HEK293T (cell line): Measurements from ENCODE around the gene PHF11.

ENCODE experiments used
- CTCF ChIA-PET: fragments of 350-600 bp; formaldehyde crosslinking; extraction: SDS; loops from one replicate; lab custom pipeline; 2021; ENCODE audit warnings: antibody characterized with exemption, inconsistent platforms; lab: Yijun Ruan, JAX
- POLR2A ChIA-PET: fragments of 350-600 bp; formaldehyde crosslinking; extraction: SDS; loops from one replicate; lab custom pipeline; 2020; ENCODE audit warnings: antibody characterized with exemption, inconsistent platforms; lab: Yijun Ruan, JAX
- DNase-seq: peaks from one replicate; pipeline ENCODE4 v3.0.0; 2012; ENCODE audit warnings: mixed read lengths; ENCODE audit errors: extremely low spot score
- ARNT ChIP-seq: fragments of 450-650 bp; IDR thresholded peaks from 2 replicates; pipeline ENCODE4 v1.6.1; 2017; ENCODE audit warnings: mild to moderate bottlenecking
- BHLHE40 ChIP-seq: fragments of 450-650 bp; IDR thresholded peaks from 2 replicates; pipeline ENCODE4 v1.6.1; 2016; ENCODE audit warnings: mild to moderate bottlenecking, moderate library complexity, borderline replicate concordance
- CTBP1 ChIP-seq: fragments of 450-650 bp; IDR thresholded peaks from 2 replicates; pipeline ENCODE4 v1.6.1; 2016; ENCODE audit warnings: borderline replicate concordance
- ELF4 ChIP-seq: fragments of 450-650 bp; IDR thresholded peaks from 2 replicates; pipeline ENCODE4 v1.6.1; 2017; ENCODE audit warnings: antibody characterized with exemption
- FOXA1 ChIP-seq: fragments of 450-650 bp; IDR thresholded peaks from 2 replicates; pipeline ENCODE4 v1.6.1; 2016; ENCODE audit warnings: mild to moderate bottlenecking
- FOXK2 ChIP-seq: fragments of 450-650 bp; IDR thresholded peaks from 2 replicates; pipeline ENCODE4 v1.6.1; 2016; ENCODE audit warnings: mild to moderate bottlenecking
- FOXM1 ChIP-seq: fragments of 450-650 bp; IDR thresholded peaks from 2 replicates; pipeline ENCODE4 v1.6.1; 2017; ENCODE audit warnings: mild to moderate bottlenecking, borderline replicate concordance
- HDGF ChIP-seq: fragments of 450-650 bp; IDR thresholded peaks from 2 replicates; pipeline ENCODE4 v1.6.1; 2017; ENCODE audit warnings: antibody characterized with exemption, borderline replicate concordance
- L3MBTL2 ChIP-seq: fragments of 450-650 bp; conservative IDR thresholded peaks from 2 replicates; pipeline ENCODE4 v1.6.1; 2016; ENCODE audit warnings: mild to moderate bottlenecking
- LEF1 ChIP-seq: fragments of 450-650 bp; IDR thresholded peaks from 2 replicates; pipeline ENCODE4 v1.6.1; 2017; ENCODE audit warnings: mild to moderate bottlenecking, borderline replicate concordance
- NFRKB ChIP-seq: fragments of 450-650 bp; IDR thresholded peaks from 2 replicates; pipeline ENCODE4 v1.6.1; 2016; ENCODE audit warnings: mild to moderate bottlenecking, moderate library complexity
- SP1 ChIP-seq: fragments of 450-650 bp; IDR thresholded peaks from 2 replicates; pipeline ENCODE4 v1.6.1; 2017
- SUZ12 ChIP-seq: fragments of 450-650 bp; IDR thresholded peaks from 2 replicates; pipeline ENCODE4 v1.6.1; 2016; ENCODE audit warnings: mild to moderate bottlenecking
- TARDBP ChIP-seq: fragments of 450-650 bp; IDR thresholded peaks from 2 replicates; pipeline ENCODE4 v1.6.1; 2016
- ZNF384 ChIP-seq: fragments of 450-650 bp; IDR thresholded peaks from 2 replicates; pipeline ENCODE4 v1.6.1; 2016
- TF ChIP-seq, protein P1 (sequence below): fragments of 450-650 bp; IDR thresholded peaks from 2 replicates; pipeline ENCODE4 v1.6.1; 2016

Gene PHF11

DNA sequence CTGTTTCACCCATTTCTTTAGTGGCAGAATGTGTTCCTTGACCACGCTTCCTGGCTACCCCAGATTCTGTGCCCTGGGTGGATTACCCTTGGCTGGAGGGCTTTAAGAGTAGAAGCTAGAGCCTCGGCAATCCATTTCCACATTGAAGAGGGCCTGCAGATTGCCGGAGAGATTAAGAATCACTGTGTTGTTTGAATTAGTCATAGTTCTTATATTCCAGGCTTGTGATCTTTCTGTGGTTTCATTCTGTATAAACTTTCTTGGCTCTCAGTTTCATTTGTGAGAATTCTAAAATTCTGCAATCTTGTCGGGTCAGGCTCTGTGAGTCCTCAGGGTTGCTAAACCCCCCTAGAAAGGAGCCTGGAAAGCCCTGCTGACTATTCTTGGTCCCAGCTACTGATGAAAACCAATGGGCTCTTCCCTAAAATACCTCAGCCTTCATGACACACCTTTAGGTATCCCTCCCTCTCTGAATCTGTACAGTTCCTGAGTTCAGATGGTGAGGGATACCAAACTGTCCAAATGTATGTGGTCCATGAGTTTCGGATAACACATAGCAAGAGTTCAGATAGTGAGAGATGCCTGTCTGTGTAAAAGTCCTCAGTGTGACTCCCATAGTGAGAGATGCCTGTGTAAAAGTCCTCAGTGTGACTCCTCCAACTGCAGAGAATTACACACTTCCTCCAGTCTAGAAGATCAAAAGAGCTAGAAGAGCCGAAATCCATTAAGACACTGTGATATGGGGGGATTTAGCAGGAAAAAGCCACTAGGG, 4.3 kb downstream of the PHF11 start:
- POLR2A ChIA-PET: no interaction called here
- CTCF ChIA-PET: no interaction called here
- no peak for DNase-seq
- no peak for TF ChIP-seq CTBP1
- no peak for TF ChIP-seq TARDBP
- no peak for TF ChIP-seq HDGF
- TF ChIP-seq FOXM1: no peak
- no peak for TF ChIP-seq FOXK2
- TF ChIP-seq ELF4: no peak
- TF ChIP-seq LEF1: no peak
- no peak for TF ChIP-seq BHLHE40
- no peak for TF ChIP-seq SP1
- TF ChIP-seq NFRKB: no peak
- no peak for TF ChIP-seq ZNF384
- no peak for TF ChIP-seq ARNT
- TF ChIP-seq L3MBTL2: no peak
- TF ChIP-seq, protein P1, sequence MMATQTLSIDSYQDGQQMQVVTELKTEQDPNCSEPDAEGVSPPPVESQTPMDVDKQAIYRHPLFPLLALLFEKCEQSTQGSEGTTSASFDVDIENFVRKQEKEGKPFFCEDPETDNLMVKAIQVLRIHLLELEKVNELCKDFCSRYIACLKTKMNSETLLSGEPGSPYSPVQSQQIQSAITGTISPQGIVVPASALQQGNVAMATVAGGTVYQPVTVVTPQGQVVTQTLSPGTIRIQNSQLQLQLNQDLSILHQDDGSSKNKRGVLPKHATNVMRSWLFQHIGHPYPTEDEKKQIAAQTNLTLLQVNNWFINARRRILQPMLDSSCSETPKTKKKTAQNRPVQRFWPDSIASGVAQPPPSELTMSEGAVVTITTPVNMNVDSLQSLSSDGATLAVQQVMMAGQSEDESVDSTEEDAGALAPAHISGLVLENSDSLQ: no peak

DNA sequence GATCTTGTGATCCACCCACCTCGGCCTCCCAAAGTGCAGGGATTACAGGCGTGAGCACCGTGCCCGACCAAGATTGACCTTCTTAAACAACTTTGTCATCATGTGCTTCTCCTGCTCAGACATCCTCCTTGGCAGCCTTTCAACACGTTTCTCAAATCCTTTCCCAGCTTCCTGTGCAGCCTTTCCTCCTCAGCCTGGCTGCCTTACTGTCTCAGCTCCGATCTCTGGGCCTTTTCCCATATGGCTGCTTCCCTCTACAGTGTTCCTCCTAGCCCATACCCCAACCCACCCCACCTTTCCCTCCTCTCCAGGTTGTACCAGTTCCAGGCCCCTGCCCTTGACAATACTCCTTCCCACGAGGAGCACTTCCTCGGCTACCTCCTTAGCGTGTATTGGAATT, 7.2 kb downstream of the PHF11 start:
- no peak for DNase-seq
- POLR2A ChIA-PET: no interaction called here
- TF ChIP-seq L3MBTL2: no peak
- CTCF ChIA-PET: no interaction called here

DNA sequence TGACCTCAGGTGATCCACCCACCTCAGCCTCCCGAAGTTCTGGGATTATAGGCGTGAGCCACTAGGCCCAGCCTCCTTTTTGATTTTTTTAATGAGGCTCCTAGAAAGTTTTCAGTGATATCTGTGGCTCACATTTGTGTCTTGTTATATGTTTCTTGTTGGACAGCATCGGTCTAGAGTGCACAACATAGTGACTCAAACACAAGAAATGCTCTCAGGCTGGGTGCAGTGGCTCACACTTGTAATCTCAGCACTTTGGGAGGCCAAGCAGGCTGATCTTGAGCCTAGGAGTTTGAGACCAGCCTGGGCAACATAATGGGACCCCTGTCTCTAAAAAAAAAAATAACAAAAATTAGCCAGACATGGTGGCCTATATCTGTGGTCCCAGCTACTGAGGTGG, 8.2 kb downstream of the PHF11 start:
- DNase-seq: no peak
- CTCF ChIA-PET: no interaction called here
- TF ChIP-seq TARDBP (no peak), HDGF (no peak), FOXK2 (no peak), ZNF384 (no peak), LEF1 (no peak), FOXA1 (no peak), NFRKB (no peak), SUZ12 (no peak), SP1 (no peak), BHLHE40 (no peak), CTBP1 (no peak), ELF4 (no peak), ARNT (no peak), FOXM1 (no peak), L3MBTL2 (no peak)
- TF ChIP-seq, protein P1: no peak
- POLR2A ChIA-PET: no interaction called here

DNA sequence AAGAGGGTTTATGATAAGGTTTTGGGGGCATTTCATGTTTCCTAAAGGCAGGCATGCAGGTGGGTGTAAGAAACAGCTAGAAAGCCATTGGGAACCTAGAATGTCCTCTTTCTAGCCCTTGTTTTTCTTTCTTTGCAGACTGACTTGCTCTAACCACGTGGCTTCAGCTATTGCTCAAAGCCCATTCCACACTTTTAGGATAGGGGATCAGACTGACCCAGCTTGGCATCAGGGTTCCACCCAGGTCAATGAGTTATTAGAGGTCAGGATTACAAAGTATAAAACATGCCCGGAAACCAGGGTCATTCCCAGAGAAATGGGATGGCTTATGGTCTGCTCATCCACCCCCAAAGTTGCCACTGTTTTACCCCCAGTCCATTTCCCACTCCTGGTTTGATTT, 16.8 kb downstream of the PHF11 start:
- DNase-seq: no peak
- TF ChIP-seq ELF4 (no peak), L3MBTL2 (no peak), CTBP1 (no peak), SUZ12 (no peak), LEF1 (no peak), ARNT (no peak), FOXA1 (no peak), HDGF (no peak), ZNF384 (no peak), BHLHE40 (no peak), TARDBP (no peak), FOXK2 (no peak), SP1 (no peak), FOXM1 (no peak), NFRKB (no peak)
- TF ChIP-seq, protein P1: no peak
- ChIA-PET POLR2A (no interaction called here), CTCF (no interaction called here)

DNA sequence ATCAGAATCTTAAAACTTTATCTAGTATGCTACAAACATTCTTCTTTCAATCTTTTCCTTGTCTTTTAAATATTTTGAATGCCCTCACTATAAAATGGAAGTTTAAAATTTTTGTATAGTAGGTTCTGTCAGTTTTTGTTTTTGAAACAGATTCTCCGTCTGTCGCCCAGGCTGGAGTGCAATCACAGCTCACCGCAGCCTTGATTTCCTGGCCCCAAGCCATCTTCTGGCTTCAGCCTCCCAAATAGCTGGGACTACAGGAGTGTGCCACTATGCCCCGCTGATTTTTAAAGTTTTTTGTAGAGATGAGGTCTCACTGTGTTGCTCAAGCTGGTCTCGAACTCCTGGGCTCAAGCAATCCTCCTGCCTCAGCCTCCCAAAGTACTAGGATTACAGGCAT, 20.7 kb downstream of the PHF11 start:
- TF ChIP-seq FOXM1 (no peak), FOXA1 (no peak), BHLHE40 (no peak), HDGF (no peak), FOXK2 (no peak), CTBP1 (no peak), ZNF384 (no peak), L3MBTL2 (no peak), ELF4 (no peak), SP1 (no peak)
- TF ChIP-seq, protein P1: no peak
- CTCF ChIA-PET: interaction anchor here (1.2 kb wide), 1 partner anchor 70 kb away, joined by 4 read pairs; no protein-coding TSS in a partner anchor
- POLR2A ChIA-PET: no interaction called here
- no peak for DNase-seq

DNA sequence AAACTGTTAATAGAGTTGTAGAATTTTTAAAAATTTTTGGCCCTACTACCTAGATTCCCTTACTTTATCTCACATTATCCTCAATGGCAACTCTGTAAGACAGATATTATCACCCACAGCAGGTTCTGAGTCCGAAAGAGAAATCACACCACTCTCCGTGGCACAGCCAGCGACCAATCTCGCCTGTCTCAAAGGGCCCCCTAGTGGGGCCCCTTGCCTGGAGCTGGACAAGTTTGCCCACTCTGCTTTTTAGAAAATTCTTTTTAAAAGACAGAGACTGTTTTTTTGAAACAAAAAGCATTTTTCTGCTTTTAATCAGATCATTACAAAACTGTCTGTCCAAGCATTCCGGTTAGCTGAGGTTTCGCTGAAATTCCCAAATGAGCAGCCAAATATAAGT, 21.7 kb downstream of the PHF11 start:
- DNase-seq: peak; percentile 17

More for the DNA sequence above, 21.7 kb downstream of the PHF11 start:
- ChIA-PET POLR2A (no interaction called here), CTCF (interaction anchor here (0.7 to 0.8 kb wide), 2 partner anchors 25 to 266 kb away, joined by 3 read pairs; no protein-coding TSS in a partner anchor)
- no peak for TF ChIP-seq NFRKB
- TF ChIP-seq ARNT: no peak
- TF ChIP-seq TARDBP: no peak
- TF ChIP-seq, protein P1: no peak
- no peak for TF ChIP-seq FOXA1
- TF ChIP-seq CTBP1: no peak
- no peak for TF ChIP-seq L3MBTL2
- TF ChIP-seq SUZ12: no peak
- TF ChIP-seq SP1: no peak
- no peak for TF ChIP-seq FOXM1
